Pancreas (tissue), 10 donors: ENCODE data around the gene SOS1. TPM values are rescaled to one million over a fixed set of nuclear protein-coding genes. Genes with fewer than 3 reads are reported as not detected.
A peak's percentile ranks its signal among the peaks of the same experiment; 100 is the strongest.

Experiments used
- ATAC-seq, 4 donors: fragments of 200-7000 bp; cut with Tn5 transposase; one replicate each; pipeline versions ENCODE4 v1.8.0 to v1.9.1; 2020; ENCODE audit warnings: mild to moderate bottlenecking in 4 of 4, moderate library complexity in 4 of 4
- DNase-seq, 6 donors: peaks; one replicate each; pipeline ENCODE4 v3.0.0-alpha.2; 2020
- FAIRE-seq: peaks from 2 replicates; lab custom pipeline; 2012; peaks lifted over from hg19 to GRCh38; lab: Jason Lieb, UNC
- H3K27ac ChIP-seq, 4 donors: fragments of 200-600 bp; sonication (generic); 1 replicate in 3 of 4; 2 replicates in 1 of 4; pipeline versions ENCODE4 v1.5.0 to v1.8.0; 2020
- H3K27me3 ChIP-seq, 4 donors: fragments of 200-600 bp; one replicate each; pipeline ENCODE4 v1.8.0; 2021
- H3K36me3 ChIP-seq, 3 donors: fragments of 200-600 bp; sonication (generic) in 1 of 3; one replicate each; pipeline versions ENCODE4 v1.5.0 to v1.8.0; 2020 to 2021
- H3K4me1 ChIP-seq, 3 donors: fragments of 200-600 bp; one replicate each; pipeline ENCODE4 v1.8.0; 2021
- H3K4me3 ChIP-seq, 4 donors: fragments of 200-600 bp; sonication (generic) in 2 of 4; one replicate each; pipeline versions ENCODE4 v1.5.0 to v1.8.0; 2020 to 2021
- H3K9me3 ChIP-seq, 4 donors: fragments of 200-600 bp; one replicate each; pipeline ENCODE4 v1.8.0; 2021
- WGBS, 2 donors: extraction: QIAGEN DNeasy Blood & Tissue Kit; methylation state at CpG; one replicate each; pipeline ENCODE4 v1.1.7; 2013; 5-methylcytosine and 5-hydroxymethylcytosine counted together
- intact Hi-C, 3 donors: fragments of 100-400 bp; cut with DNase I; formaldehyde crosslinking; loops; one replicate each; pipeline versions ENCODE4 v1.11.1 to v1.14.2; 2022
- polyA plus RNA-seq, 2 donors: library from polyadenylated mRNA; stranded (reverse); fragments of 200-250 nt; gene quantifications; one replicate each; pipeline ENCODE4 v1.2.3, GENCODE V29; 2013
- total RNA-seq, 6 donors: library from RNA; stranded (reverse); fragmentation: NEBNext Ultra II Directional in 4 of 6; extraction: Animal tissue kit (Norgen Biotek cat#: 25700) in 4 of 6; gene quantifications; one replicate each; pipeline versions ENCODE4 v1.2.1 to v1.2.4, GENCODE V29; 2021 to 2023
- TF ChIP-seq, protein P1 (sequence below), 4 donors: fragments of 200-600 bp; sonication (generic) in 3 of 4; IDR thresholded peaks; one replicate each; pipeline versions ENCODE4 v1.5.0 to v1.8.0; 2021; ENCODE audit warnings: antibody characterized with exemption in 4 of 4
- donor health status: healthy with polysubstance abuse.
- donor health status: DM: no; HTN: no; CAD: no; lungs with moderate emphysema.
- donor health status: DM: no; HTN: no; CAD: no.
- donor health status: control.
- donor health status: control.
- donor health status: Bipolar disorder and iron deficiency.
- donor health status: DM: yes; HTN: yes; CAD: no.
- donor health status: DM: no; HTN: no; CAD: no.
- donor health status: DM: no; HTN: no; CAD: no.
- donor health status: DM: yes; HTN: yes; CAD: no.

The SOS1 gene
- total and polyA plus RNA-seq, 8 donors, result 3.2 to 22.6 (median 10.1) TPM

DNA sequence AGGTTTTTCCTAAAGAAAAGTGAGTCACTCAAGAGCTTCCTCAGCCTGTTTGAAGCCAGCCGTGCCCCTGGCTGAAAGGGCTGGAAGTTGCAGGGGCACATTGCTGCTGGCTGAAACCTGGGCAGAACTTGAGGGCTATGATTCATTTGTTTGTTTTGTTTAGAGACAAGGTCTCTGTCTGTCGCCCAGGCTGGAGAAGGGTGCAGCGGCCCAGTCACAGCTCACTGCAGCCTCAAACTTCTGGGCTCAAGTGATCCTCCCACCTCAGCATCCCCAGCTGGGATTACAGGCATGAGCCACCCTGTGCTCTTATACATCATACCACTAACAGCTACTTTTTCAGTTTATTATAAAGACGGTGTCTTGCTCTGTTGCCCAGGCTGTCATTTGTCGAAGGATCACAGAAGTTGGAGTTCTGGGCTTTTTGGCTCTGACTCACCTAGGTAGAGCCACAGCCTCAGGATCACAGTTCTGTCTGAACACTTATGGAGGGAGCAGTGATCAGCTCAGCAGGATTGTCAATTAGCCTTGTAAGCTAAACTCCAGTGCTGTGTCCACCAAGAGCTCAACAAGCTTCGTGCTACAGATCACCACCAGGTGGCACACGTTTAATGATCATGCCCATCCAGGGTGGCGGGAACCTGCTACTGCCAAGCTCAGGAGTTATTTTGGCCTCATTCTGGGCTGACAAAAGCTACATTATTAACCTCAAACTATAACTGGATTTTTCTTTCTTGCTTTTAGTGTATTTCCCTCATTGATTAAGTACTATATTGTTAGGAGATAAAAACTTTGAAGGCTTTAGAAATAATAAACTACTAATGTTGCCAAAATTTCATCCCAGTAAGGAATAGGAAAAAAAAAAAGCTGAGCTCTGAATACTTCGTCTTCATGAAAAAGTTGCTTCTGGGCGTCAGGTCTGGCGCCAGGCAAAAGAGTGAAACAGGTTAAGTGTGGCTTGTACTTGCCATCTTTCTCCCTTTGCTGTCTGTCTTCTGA, 173.3 kb downstream of the SOS1 start:
- TF ChIP-seq, protein P1, sequence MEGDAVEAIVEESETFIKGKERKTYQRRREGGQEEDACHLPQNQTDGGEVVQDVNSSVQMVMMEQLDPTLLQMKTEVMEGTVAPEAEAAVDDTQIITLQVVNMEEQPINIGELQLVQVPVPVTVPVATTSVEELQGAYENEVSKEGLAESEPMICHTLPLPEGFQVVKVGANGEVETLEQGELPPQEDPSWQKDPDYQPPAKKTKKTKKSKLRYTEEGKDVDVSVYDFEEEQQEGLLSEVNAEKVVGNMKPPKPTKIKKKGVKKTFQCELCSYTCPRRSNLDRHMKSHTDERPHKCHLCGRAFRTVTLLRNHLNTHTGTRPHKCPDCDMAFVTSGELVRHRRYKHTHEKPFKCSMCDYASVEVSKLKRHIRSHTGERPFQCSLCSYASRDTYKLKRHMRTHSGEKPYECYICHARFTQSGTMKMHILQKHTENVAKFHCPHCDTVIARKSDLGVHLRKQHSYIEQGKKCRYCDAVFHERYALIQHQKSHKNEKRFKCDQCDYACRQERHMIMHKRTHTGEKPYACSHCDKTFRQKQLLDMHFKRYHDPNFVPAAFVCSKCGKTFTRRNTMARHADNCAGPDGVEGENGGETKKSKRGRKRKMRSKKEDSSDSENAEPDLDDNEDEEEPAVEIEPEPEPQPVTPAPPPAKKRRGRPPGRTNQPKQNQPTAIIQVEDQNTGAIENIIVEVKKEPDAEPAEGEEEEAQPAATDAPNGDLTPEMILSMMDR (IDR thresholded peaks at IDR 0.05), result peak; percentile 48 to 69 (median 58)
- WGBS, 2 donors, result 37 to 41% methylated on average over 11 of the region's 11 CpGs
- Histone ChIP-seq H3K36me3 (no peaks in the 10 kb centered on the region), H3K27me3 (no peaks in the 10 kb centered on the region), H3K4me1 (no peaks in the 10 kb centered on the region), H3K27ac (no peak overlapping the region), H3K4me3 (no peak overlapping the region), H3K9me3 (no peaks in the 10 kb centered on the region)
- intact Hi-C loops, result loop anchor here in 1 of 3 donors (5.0 kb wide), 1 partner anchor 280 kb away; no protein-coding TSS in a partner anchor
- peak; percentile 52 to 73 (median 60) for DNase-seq
- no peak for FAIRE-seq
- ATAC-seq, result peak; percentile 78 to 98 (median 96)

DNA sequence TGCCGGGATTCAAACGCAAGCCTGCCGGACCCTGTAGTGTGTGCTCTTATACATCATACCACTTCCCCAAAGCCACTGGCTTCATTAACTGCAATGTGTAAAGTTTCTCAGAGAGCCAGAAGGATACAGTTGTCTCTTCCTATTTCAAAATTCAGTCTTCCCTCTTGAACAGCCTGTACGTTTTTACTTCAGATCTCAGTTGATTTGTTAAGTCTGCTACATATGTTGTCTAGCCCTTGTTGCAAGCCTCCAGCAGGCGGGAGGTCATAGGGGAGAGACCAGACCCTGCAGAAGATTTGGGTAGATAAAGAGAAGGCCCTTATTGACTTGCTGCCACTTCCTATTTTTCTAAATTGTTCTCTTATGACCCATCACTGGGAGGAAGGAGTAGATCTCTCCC, 174.9 kb downstream of the SOS1 start:
- no peak overlapping the region for H3K27ac ChIP-seq
- intact Hi-C loops, result loop anchor here in 1 of 3 donors (5.0 kb wide), 1 partner anchor 281 kb away; no protein-coding TSS in a partner anchor
- H3K4me3 ChIP-seq, result no peak overlapping the region
- no peaks in the 10 kb centered on the region for H3K27me3 ChIP-seq
- FAIRE-seq (no peak), DNase-seq (no peak), ATAC-seq (no peak)
- H3K4me1 ChIP-seq, result no peaks in the 10 kb centered on the region
- H3K36me3 ChIP-seq, result no peaks in the 10 kb centered on the region
- H3K9me3 ChIP-seq, result no peaks in the 10 kb centered on the region
- TF ChIP-seq, protein P1 (IDR thresholded peaks at IDR 0.05), result no peak
- 82 to 87% methylated on average over 5 of the region's 5 CpGs for WGBS, 2 donors

- DNase-seq (no peak), ATAC-seq (no peak), FAIRE-seq (no peak)
- WGBS, 2 donors, result 89% methylated on average over 4 of the region's 4 CpGs
- TF ChIP-seq, protein P1 (IDR thresholded peaks at IDR 0.05), result no peak
- no peaks in the 10 kb centered on the region for H3K36me3 ChIP-seq
- H3K27ac ChIP-seq, result no peak overlapping the region
- H3K4me3 ChIP-seq, result no peak overlapping the region
- H3K27me3 ChIP-seq, result no peaks in the 10 kb centered on the region
- intact Hi-C loops, result loop anchor here in 1 of 3 donors (5.0 kb wide), 1 partner anchor 282 kb away; no protein-coding TSS in a partner anchor
- H3K9me3 ChIP-seq, result no peaks in the 10 kb centered on the region
- no peaks in the 10 kb centered on the region for H3K4me1 ChIP-seq
These were observed 175.5 kb downstream of the SOS1 start for GRCh38 chr2:38945372-38945771.

DNA sequence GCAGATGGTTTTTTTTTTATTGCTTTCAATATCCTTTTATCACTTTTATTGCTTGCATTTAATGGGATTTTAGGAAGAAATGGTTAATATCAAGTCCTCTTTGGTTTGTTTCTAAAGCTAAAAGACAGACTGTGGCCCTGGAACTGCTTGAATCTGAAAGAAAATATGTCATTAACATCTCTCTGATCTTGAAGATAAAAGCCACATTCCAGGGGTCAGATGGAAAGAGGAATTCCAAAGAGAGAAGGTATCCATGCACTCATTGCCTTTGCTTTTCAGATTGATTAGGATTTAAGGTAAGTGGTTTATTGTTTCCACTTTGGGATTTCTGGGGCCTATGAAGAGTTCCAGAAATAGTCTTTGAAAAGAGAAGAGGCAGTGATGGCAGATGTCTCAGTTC, 177.1 kb downstream of the SOS1 start:
- Histone ChIP-seq H3K9me3 (no peaks in the 10 kb centered on the region), H3K36me3 (no peaks in the 10 kb centered on the region), H3K4me1 (no peaks in the 10 kb centered on the region), H3K27me3 (no peaks in the 10 kb centered on the region), H3K4me3 (no peak overlapping the region), H3K27ac (no peak overlapping the region)
- ATAC-seq (no peak), FAIRE-seq (no peak), DNase-seq (no peak)
- intact Hi-C loops, result no loop called here
- TF ChIP-seq, protein P1 (IDR thresholded peaks at IDR 0.05), result no peak
